ENCODE results near the gene MCCC2.
"Not testable (repeated sequence)": the region's sequence is repeated elsewhere in the genome, so short reads cannot be mapped to it uniquely, and the experiment has no call there.

Gene MCCC2

GRCh38 chr5:71586941-71587765, at the start of gene MCCC2:
Gene MCCC2 (plus strand): TSS chr5:71587340. CDS start chr5:71587426, 86 bp downstream.
- peak; percentile 42 to 78 for DNase-seq

DNA sequence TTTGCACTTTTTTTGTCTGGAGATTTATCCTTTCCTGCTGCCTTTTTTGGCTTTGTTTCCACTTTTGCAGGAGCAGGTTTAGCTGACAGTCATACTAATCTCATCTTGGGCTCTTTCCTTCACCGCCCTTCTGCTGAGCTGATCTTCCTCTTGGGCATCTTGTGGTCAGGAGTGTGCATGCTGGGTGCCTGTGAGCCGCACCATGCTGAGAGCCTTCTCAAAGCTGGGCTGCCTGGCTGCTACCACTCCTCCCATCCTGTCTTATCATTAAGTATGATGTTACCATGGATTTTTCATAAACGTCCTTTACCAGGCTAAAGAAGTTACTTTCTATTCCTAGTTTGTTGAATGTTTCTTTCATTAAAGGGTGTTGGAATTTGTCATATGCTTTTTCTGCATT, 49.5 kb upstream of the MCCC2 start:
- DNase-seq: no peak

- not testable (repeated sequence) for DNase-seq
Measured at GRCh38 chr5:71550885-71551284, 36.3 kb upstream of the MCCC2 start.

DNA sequence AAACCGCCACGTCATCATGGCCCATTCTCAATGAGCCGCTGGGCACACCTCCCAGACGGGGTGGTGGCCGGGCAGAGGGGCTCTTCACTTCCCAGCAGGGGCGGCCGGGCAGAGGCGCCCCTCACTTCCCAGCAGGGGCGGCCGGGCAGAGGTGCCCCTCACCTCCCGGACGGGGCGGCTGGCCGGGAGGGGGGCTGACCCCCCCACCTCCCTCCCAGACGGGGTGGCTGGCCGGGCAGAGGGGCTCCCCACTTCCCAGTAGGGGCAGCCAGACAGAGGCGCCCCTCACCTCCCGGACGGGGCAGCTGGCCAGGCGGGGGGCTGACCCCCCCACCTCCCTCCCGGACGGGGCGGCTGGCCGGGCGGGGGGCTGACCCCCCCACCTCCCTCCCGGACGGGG, 35.6 kb upstream of the MCCC2 start:
- DNase-seq: not testable (repeated sequence)

DNA sequence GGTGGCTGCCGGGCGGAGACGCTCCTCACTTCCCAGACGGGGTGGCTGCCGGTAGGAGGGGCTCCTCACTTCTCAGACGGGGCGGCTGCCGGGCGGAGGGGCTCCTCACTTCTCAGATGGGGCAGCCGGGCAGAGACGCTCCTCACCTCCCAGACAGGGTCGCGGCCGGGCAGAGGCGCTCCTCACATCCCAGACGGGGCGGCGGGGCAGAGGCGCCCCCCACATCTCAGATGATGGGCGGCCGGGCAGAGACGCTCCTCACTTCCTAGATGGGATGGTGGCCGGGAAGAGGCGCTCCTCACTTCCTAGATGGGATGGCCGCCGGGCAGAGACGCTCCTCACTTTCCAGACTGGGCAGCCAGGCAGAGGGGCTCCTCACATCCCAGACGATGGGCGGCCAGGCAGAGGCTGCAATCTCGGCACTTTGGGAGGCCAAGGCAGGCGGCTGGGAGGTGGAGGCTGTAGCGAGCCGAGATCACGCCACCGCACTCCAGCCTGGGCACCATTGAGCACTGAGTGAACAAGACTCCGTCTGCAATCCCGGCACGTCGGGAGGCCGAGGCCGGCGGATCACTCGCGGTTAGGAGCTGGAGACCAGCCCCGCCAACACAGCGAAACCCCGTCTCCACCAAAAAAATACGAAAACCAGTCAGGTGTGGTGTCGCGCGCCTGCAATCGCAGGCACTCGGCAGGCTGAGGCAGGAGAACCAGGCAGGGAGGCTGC, 35.0 kb upstream of the MCCC2 start:
- not testable (repeated sequence) for DNase-seq

DNA sequence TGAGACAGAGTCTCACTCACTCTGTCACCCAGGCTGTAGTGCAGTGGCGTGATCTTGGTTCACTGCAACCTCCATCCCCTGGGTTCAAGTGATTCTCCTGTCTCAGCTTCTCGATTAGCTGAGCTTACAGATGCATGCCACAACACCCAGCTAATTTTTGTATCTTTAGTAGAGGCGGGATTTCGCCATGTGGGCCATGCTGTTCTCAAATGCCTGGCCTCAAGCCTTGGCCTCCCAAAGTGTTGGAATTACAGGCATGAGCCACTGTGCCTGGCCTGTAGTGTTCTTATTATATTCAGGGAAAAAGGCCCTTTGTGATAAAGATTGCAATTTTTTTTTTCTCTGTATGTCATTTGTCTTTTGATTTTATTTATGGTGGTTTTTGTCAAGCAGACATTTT, 24.0 kb upstream of the MCCC2 start:
- no peak for DNase-seq

DNA sequence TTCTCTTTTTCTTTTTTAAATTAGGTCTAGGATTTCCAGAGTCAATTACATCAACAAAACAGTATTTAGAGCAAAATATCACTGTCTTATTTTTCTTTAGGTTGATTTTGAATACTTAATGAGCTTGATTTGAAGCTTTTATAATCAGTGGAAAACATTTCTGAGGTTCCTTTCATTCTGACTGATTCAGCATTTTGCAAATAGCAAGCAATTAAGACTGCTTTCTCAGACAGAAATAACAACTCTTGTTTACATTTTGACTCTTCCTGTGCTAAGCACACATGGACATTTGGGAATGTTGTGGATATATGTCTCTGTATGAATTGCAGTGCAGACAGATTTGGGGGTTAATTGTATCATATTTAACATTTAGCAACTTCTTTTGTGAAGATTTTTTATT, 22.2 kb upstream of the MCCC2 start:
- no peak for DNase-seq

- no peak for DNase-seq
Measured at GRCh38 chr5:71569748-71570509, 17.2 kb upstream of the MCCC2 start.

GRCh38 chr5:71571811-71572210, 15.3 kb upstream of the MCCC2 start:
- not testable (repeated sequence) for DNase-seq

DNA sequence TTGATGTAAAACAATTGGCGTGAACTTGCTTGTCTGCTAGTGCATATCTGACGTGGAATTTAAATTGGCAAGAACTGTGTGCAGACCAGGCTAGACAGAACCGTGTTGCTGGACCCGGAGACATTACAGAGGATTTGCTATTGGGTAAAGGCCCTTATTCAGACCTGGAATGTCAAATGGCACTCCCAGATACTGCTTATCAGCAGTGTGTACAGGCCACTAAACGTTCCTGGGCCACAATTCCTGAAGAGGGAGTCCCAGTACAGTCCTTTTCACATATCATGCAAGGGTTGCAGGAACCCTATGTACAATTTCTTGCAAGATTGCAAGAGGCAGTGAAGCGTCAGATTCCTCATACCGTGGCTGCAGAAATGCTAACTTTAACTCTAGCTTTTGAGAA, 13.5 kb upstream of the MCCC2 start:
- DNase-seq: no peak

- DNase-seq: not testable (repeated sequence)
Measured at GRCh38 chr5:71575588-71575987, 11.6 kb upstream of the MCCC2 start.

- no peak for DNase-seq
Measured at GRCh38 chr5:71576241-71576640, 10.9 kb upstream of the MCCC2 start.

GRCh38 chr5:71577839-71578238, 9.3 kb upstream of the MCCC2 start:
- not testable (repeated sequence) for DNase-seq

DNA sequence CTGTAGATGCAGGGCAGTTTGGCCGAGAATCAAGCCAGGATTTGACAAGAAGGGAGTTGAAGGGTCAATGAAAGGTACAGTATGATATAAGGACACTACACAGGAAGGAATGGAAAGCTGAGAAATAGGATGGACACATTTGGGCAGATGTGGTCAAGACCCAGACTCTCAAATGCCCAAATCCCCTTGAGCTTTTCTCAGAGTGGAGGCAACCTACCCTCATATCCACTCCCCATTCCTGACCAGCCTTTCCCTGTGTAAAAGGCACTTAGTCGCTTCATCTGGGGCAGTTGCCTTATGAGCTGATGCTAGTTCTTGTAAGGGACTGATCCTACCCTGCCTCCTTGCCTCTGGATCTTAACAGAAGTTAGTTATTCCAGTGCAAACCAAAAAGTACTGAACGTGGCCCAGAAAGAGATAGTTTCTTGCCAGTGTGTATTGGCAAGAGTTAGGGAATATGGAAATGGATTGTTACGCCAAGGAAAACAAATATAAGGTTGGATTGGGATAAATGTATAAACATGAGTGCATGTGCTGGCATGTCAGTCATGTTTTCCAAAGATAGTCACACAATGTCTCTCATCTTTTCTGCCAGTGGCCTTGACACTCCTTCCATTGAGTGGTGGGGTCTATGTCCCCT, 4.1 kb upstream of the MCCC2 start:
- no peak for DNase-seq

DNA sequence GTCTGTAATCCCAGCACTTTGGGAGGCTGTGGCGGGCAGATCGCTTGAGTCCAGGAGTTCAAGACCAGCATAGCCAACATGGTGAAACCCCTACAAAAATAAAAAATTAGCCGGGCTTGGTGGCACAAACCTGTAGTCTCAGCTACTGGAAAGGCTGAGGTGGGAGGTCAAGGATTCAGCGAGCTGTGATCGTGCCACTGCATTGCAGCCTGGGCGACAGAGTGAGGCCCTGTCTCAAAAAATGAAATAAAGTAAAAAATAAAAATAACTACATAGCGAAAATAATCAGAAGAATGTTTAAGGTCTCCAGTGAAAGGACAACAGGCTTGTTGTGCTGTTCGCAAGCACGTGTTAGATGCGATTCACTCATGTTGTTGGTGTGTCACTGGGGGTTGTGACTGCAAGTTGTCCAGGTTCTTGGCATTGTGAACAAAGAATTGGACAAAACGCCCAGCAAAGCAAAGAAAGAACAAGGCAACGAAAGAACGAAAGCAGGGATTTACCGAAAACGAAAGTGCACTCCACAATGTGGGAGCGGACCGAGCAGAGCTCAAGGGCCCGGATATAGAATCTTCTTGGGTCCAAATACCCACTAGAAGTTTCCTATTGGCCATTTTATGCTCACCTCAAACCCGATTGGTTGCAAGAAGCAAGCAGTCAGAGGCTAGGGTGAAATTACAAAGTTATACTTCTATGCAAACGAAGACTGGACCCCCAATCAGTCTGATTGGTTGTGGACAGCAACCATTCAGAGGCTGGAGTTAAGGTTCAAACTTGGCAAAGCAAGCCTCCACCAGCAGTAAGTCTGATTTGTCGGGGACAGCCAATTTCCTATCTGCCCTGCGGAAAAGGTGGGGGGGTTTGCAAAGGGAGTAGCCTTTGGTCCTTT, 844 bp upstream of the MCCC2 start:
- no peak for DNase-seq

DNA sequence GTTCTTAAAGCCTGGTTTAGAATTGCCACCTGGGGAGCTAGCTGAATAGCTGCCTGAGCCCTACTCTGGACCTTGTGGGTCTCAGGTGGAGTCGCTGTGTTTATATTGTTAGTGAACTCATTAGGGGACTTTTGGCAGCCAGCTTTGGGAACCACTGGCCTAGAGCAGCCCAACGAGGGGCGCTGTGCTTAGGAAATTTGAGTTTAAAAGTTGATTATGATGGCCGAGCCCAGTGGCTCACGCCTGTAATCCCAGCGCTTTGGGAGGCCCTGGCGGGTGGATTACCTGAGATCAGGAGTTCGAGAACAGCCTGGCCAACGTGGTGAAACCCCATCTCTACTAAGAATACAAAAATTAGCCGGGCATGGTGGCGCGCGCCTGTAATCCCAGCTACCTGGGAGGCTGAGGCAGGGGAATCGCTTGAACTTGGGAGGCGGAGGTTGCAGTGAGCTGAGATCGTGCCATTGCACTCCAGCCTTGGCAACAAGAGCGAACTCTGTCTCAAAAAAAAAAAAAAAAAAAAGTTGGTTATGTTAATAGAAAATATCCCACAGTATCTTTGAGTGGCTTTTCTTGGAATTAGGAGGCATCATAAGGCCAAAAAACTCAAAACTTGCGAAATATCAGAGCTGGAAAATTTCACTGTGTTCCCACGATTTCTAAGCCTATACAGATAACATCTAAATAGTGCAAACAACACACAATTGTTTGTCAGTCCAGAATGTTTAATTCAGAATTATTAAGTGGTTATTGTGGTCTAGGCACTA, 809 bp downstream of the MCCC2 start:
- DNase-seq: no peak

DNA sequence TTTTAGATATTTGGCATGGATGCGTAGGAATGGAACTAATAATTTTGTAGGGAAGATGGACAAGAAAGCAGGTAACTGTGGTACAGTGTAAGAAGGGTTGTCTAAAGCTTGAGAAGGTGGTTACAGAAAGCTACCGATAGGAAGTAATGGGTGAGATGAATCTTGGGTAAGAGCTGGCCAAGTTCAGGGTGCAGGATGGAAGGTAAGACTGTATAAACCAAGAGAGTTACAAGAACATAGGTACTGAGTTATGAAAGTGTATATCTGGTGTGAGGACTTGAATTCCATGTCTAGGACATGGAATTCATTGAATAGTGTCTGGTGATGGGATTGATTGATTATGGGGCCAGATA, 1.4 kb downstream of the MCCC2 start:
- no peak for DNase-seq

DNA sequence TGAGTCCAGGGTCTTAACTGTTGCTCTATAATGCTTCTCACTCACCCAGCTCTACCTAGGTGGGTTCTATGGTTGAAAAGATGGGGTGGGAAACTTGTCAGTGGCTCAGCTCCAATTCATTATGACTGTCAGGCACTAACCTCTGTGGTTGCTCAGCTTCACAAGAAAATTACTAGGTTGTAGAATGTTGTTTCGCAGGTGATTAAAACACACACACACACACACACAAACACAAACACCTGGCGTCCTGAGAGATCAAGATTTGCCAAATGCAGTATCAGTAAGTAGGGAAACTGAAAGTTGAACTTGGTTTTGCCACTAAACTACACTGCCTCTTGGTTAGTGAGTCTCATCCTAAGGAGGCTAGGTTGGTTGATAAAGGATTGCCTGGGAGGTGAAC, 2.8 kb downstream of the MCCC2 start:
- DNase-seq: no peak

- no peak for DNase-seq
Measured at GRCh38 chr5:71591100-71591499, 4.0 kb downstream of the MCCC2 start.

DNA sequence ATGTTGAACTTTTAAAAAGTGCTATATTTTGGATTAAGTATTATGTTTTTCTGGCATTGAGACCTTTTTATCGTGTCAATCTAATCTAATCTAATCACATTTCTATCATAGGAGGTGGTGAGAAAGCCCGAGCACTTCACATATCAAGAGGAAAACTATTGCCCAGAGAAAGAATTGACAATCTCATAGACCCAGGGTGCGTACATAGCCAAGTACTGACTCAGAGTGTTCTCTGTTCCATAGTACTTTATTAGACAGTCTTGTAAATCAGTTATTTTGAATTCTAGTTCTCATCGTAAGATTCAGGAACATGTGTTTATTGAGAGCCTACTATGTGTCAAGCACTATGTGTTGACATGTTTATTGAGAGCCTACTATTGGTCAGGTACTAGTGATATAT, 9.0 kb downstream of the MCCC2 start:
- DNase-seq: no peak

DNA sequence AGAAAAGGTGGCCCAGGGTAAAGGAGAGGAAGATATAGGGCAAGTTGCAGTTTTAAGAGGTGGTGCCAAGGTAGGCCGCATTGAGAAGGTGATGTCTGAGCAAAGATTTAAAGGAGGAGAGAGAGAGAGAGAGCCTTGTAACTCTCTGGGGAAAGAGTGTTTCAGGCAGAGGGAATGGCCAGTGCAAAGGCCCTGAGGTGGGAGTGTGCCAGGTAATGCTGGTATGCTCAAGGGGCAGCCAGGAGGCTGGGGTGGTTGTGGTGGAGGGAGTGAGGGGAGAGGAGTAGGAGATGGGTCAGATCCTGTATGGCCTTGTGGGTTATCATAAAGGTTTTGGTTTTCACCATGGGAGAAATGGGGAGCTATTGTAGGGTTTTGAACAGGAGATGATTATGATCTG, 9.9 kb downstream of the MCCC2 start:
- no peak for DNase-seq

Measured in cerebellar nuclear complex (tissue), 1 donor.